Prostate gland (tissue), 2 donors: Measurements from ENCODE around the gene FAM193B. TPM values are rescaled to one million over a fixed set of nuclear protein-coding genes. Genes with fewer than 3 reads are reported as not detected.
A peak's percentile ranks its signal among the peaks of the same experiment; 100 is the strongest.

Experiments used
- DNase-seq: peaks from one replicate; pipeline ENCODE4 v3.0.0-alpha.2; 2019; ENCODE audit warnings: low spot score
- H3K27ac ChIP-seq, 2 donors: fragments of 200-600 bp; sonication (generic); 2 replicates each; pipeline ENCODE4 v1.5.1; 2017 to 2019
- H3K27me3 ChIP-seq: fragments of 200-600 bp; sonication (generic); replicated peaks from 2 replicates; pipeline ENCODE4 v1.5.1; 2019; ENCODE audit not compliant: insufficient read depth
- H3K36me3 ChIP-seq, 2 donors: fragments of 200-600 bp; sonication (generic); 1 replicate in 1 of 2; 2 replicates in 1 of 2; pipeline versions ENCODE4 v1.5.1 to v1.8.1; 2017 to 2019
- H3K4me1 ChIP-seq: fragments of 200-600 bp; sonication (generic); replicated peaks from 2 replicates; pipeline ENCODE4 v1.5.1; 2019
- H3K4me3 ChIP-seq, 2 donors: fragments of 200-600 bp; sonication (generic); 2 replicates each; pipeline ENCODE4 v1.5.1; 2017 to 2019
- H3K9me3 ChIP-seq: fragments of 200-600 bp; sonication (generic); 2 replicates; pipeline ENCODE4 v1.5.1; 2017
- CTCF ChIP-seq, 4 experiments: fragments of 200-600 bp in 2 of 4; fragments of 450-650 bp in 2 of 4; sonication (generic) in 2 of 4; IDR thresholded peaks; 1 replicate in 3 of 4; 2 replicates in 1 of 4; pipeline ENCODE4 v1.5.1; 2016 to 2019; ENCODE audit warnings: antibody characterized with exemption in 4 of 4, mild to moderate bottlenecking in 2 of 4, moderate library complexity in 2 of 4
- POLR2A ChIP-seq: fragments of 450-650 bp; IDR thresholded peaks from one replicate; pipeline ENCODE4 v1.6.1; 2016; ENCODE audit warnings: antibody characterized with exemption, mild to moderate bottlenecking
- POLR2AphosphoS5 ChIP-seq: sonication (generic); formaldehyde crosslinking; IDR thresholded peaks from one replicate; pipeline ENCODE4 v1.6.1; 2017; ENCODE audit warnings: antibody characterized with exemption
- WGBS: methylation state at CpG from one replicate; pipeline ENCODE4 v1.1.5; 2018; 5-methylcytosine and 5-hydroxymethylcytosine counted together
- intact Hi-C: fragments of 100-400 bp; cut with DNase I; formaldehyde crosslinking; loops from one replicate; pipeline ENCODE4 v1.14.2; 2022
- total RNA-seq, 2 donors: library from RNA; depleted of rRNA; stranded (reverse); fragments of >200 nt; gene quantifications; one replicate each; pipeline ENCODE4 v1.1.0, GENCODE V29; 2016

The FAM193B gene
- total RNA-seq, 2 donors from 2014 or later: 59.6 to 112 TPM

DNA sequence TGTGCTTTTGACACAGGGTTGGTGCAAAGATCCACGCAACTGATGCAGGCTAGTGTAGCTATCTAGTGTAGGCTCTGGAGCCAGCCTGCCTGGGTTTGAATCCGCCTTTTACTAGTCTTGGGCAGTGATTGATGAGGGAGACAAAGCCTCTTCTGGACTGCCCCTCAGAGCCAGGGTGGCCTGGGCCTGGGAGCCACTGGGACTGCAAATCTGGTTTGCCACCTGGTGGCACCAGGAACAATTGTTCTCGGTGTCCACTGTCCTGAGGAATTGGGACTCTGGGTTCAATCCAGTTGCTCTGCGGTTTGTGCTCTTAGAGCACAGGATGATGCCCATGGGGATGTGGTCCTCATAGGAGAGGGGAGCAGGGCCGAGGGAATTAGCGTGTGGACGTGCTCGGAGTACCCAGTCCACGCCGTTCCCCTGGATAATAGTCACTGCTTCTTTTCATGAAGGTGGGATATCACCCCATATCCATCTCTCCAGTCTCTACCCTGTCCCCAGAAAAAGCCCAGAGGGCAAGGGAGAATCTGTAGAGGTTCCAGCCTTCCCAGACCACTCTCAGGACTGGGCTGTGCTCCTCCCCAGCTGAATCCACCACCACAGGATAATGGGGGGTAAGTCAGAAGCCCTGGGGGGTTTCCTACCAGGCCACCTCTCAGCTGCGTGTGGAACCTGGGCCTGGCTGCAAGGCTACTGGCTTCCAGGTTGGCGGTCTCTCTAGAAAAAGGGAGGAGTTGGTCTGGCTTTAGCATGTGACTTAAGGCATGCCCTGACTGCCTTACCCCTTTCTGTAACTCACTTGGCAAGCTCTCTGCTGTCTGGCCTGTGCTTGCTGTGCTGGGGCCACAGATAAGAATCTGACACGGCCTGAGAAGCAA lies 47.5 kb upstream of the FAM193B start:
- TF ChIP-seq POLR2AphosphoS5: peak; percentile 31
- TF ChIP-seq POLR2A: peak; percentile 66
- no peak for TF ChIP-seq CTCF (IDR thresholded peaks at IDR 0.05)
- no peaks in the 10 kb centered on the region for H3K27me3 ChIP-seq
- no peaks in the 10 kb centered on the region for H3K36me3 ChIP-seq
- H3K4me3 ChIP-seq: no peak overlapping the region
- no peak for DNase-seq
- H3K27ac ChIP-seq: no peak overlapping the region
- WGBS: 78% methylated on average over 13 of the region's 13 CpGs
- no peaks in the 10 kb centered on the region for H3K9me3 ChIP-seq
- intact Hi-C loops: loop anchor here (10.0 kb wide), 2 partner anchors 463 to 553 kb away; partner anchors contain the start of gene NHP2
- peaks cover 2% of the 10 kb centered on the region for H3K4me1 ChIP-seq

DNA sequence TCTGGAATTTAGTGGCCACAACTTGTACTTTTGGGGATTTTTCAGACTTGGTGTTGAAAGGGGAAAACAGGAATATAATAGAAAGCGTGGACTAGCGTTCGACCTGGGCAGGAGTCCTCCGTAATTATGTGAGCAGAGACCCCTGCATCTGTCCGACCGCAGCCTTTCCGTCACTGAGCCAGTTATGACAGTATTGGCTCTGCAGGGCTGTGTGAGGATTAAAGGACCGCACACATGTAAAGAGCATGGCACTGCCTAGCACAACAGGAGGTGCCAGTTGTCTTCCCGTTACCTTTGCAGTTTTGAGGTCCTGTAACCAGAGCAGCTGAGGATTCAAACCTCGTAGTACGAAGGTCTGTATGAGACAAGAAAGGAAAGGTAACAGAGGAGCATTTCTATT lies 46.8 kb upstream of the FAM193B start:
- H3K27ac ChIP-seq: no peak overlapping the region
- DNase-seq: no peak
- peak overlapping the region in 1 of 2 donors; percentile 57 for H3K4me3 ChIP-seq
- 93% methylated on average over 11 of the region's 11 CpGs for WGBS
- intact Hi-C loops: loop anchor here (10.0 kb wide), 2 partner anchors 464 to 554 kb away; partner anchors contain the start of gene NHP2
- H3K9me3 ChIP-seq: no peaks in the 10 kb centered on the region
- H3K27me3 ChIP-seq: no peaks in the 10 kb centered on the region
- TF ChIP-seq POLR2AphosphoS5 (no peak), POLR2A (no peak), CTCF (IDR thresholded peaks at IDR 0.05) (no peak)
- H3K36me3 ChIP-seq: peaks cover 0 to 5% of the 10 kb centered on the region in 2 donors
- peaks cover 2% of the 10 kb centered on the region for H3K4me1 ChIP-seq

- 6% methylated on average over 16 of the region's 16 CpGs for WGBS
- TF ChIP-seq POLR2A (no peak), CTCF (IDR thresholded peaks at IDR 0.05) (no peak), POLR2AphosphoS5 (no peak)
Measured at GRCh38 chr5:177600508-177601018, 46.2 kb upstream of the FAM193B start.

DNA sequence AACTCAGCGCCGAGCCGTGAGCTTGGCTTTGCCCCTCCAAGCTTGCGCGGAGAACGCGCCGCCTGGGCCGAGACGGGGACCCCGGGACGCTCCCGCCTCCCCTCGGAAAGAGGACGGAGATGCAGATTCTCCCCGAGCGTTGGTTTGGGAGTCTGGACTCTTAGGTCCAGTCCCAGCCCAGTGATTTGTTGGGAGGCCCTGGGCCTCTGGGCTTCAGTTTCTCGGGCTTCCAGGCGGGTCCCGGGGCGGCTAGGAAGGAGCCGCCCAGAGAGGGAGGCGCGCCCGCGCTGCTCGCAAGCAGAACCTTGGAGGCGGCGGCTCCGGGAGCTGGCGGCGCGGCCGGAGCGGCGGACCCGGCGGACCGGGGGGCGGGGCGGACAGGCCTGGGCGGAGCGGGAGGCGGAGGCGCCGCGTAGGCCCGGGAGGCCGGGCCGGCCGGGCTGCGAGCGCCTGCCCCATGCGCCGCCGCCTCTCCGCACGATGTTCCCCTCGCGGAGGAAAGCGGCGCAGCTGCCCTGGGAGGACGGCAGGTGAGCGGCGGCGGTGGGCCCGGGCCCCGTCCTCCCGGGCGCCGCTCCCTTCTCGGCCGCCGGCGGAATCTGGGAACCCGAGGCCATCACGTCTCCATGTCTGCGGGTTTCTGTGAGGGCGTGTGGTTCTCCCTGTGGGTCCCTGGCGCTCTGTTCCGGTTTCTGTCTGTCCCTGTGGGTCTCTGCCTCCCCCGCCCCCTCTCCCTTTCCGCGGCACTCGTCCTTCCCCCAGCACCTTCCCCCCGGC lies 45.6 kb upstream of the FAM193B start, which contains the start of gene B4GALT7:
B4GALT7 (plus strand) TSS at position 402 of the 777 bp plus-strand sequence; CDS start at position 481, 79 bp downstream.
- WGBS: under 1% methylated on average over 63 of the region's 86 CpGs
- no peak for TF ChIP-seq POLR2AphosphoS5
- peak; percentile 84 for TF ChIP-seq POLR2A
- no peaks in the 10 kb centered on the region for H3K9me3 ChIP-seq
- H3K36me3 ChIP-seq: peaks cover 6 to 14% of the 10 kb centered on the region in 2 donors
- H3K4me3 ChIP-seq: peak within 1 kb of the TSS; percentile 57 to 93
- peak; percentile 68 for DNase-seq
- H3K27ac ChIP-seq: peak within 1 kb of the TSS; percentile 84 to 89
- no peaks in the 10 kb centered on the region for H3K27me3 ChIP-seq
- H3K4me1 ChIP-seq: peaks cover 2% of the 10 kb centered on the region
- intact Hi-C loops: loop anchor here (10.0 kb wide), 2 partner anchors 465 to 555 kb away; partner anchors contain the start of gene NHP2

More at GRCh38 chr5:177600508-177601018, 46.2 kb upstream of the FAM193B start:
- H3K4me1 ChIP-seq: peaks cover 2% of the 10 kb centered on the region
- intact Hi-C loops: loop anchor here (10.0 kb wide), 2 partner anchors 464 to 554 kb away; partner anchors contain the start of gene NHP2
- H3K27ac ChIP-seq: peak overlapping the region; percentile 79 to 84
- H3K4me3 ChIP-seq: peak overlapping the region; percentile 57 to 93
- no peak for DNase-seq
- H3K27me3 ChIP-seq: no peaks in the 10 kb centered on the region
- H3K9me3 ChIP-seq: no peaks in the 10 kb centered on the region
- H3K36me3 ChIP-seq: peaks cover 0 to 11% of the 10 kb centered on the region in 2 donors
